ENCODE results near the gene EPS15.

Gene EPS15

DNA sequence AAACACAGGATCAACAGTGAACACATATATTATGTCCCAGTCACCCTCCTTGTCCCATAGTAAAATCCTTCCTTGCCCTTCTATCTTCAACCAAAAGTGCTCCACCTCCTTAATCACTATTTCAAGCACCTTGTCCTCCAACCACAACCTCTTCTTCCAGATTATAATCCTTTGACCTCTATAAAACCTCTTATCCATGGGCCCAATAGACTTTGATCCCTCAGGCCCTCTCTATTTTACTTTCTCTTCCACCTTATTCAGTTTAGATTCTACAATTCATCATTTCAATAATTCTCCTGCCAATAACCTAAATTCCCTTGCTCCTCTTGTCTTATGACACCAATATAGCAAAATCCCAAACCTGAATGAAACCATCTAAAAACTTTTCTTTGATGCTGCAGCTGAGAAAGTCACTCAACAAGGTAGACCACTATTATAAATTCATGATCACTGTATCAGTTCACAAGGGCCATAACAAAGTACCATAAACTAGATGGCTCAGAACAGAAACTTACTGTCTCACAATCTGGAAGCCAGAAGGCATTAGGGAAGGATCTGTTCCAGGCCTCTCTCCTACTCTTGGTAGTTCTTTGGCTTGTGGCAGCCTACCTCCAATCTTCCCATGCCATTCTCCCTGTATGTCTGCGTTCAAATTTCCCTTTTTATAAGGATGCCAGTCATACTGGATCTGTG lies 24.8 kb downstream of the EPS15 start:
- H3K36me3 ChIP-seq (ENCODE audit: insufficient read depth, low read length) = peaks cover 10% of the 10 kb centered on the region
- H3F3A ChIP-seq (ENCODE audit: insufficient read depth, low read length) = peaks cover 9% of the 10 kb centered on the region
- no peak overlapping the region for H3K9ac ChIP-seq (ENCODE audit: low read length)
- H2AFZ ChIP-seq (ENCODE audit: low read length) = no peak overlapping the region
- H3K79me2 ChIP-seq (ENCODE audit: insufficient read depth, low read length) = peaks cover 86% of the 10 kb centered on the region
- H3K4me3 ChIP-seq (ENCODE audit: low read depth, low read length, poor library complexity, severe bottlenecking) = no peak overlapping the region
- no peaks in the 10 kb centered on the region for H3K9me2 ChIP-seq (ENCODE audit: low read depth, low read length)
- no peak for TF ChIP-seq EZH2 (IDR thresholded peaks at IDR 0.05; ENCODE audit: borderline replicate concordance, low read length)
- TF ChIP-seq, protein P1, sequence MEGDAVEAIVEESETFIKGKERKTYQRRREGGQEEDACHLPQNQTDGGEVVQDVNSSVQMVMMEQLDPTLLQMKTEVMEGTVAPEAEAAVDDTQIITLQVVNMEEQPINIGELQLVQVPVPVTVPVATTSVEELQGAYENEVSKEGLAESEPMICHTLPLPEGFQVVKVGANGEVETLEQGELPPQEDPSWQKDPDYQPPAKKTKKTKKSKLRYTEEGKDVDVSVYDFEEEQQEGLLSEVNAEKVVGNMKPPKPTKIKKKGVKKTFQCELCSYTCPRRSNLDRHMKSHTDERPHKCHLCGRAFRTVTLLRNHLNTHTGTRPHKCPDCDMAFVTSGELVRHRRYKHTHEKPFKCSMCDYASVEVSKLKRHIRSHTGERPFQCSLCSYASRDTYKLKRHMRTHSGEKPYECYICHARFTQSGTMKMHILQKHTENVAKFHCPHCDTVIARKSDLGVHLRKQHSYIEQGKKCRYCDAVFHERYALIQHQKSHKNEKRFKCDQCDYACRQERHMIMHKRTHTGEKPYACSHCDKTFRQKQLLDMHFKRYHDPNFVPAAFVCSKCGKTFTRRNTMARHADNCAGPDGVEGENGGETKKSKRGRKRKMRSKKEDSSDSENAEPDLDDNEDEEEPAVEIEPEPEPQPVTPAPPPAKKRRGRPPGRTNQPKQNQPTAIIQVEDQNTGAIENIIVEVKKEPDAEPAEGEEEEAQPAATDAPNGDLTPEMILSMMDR (IDR thresholded peaks at IDR 0.05; ENCODE audit: low read length) = no peak
- H3K27me3 ChIP-seq (ENCODE audit: insufficient read depth, low read length) = no peaks in the 10 kb centered on the region
- peak overlapping the region; percentile 15 for H3K27ac ChIP-seq (ENCODE audit: low read depth, low read length, poor library complexity, severe bottlenecking)
- H3K4me2 ChIP-seq (ENCODE audit: low read length) = peak overlapping the region; percentile 14; the same call in 1 of the 2 replicates
- H4K20me1 ChIP-seq (ENCODE audit: insufficient read depth, low read length) = no peaks in the 10 kb centered on the region
- no peaks in the 10 kb centered on the region for H3K9me3 ChIP-seq (ENCODE audit: low read length)
- peaks cover 83% of the 10 kb centered on the region for H3K4me1 ChIP-seq (ENCODE audit: insufficient read depth, low read length, severe bottlenecking)

DNA sequence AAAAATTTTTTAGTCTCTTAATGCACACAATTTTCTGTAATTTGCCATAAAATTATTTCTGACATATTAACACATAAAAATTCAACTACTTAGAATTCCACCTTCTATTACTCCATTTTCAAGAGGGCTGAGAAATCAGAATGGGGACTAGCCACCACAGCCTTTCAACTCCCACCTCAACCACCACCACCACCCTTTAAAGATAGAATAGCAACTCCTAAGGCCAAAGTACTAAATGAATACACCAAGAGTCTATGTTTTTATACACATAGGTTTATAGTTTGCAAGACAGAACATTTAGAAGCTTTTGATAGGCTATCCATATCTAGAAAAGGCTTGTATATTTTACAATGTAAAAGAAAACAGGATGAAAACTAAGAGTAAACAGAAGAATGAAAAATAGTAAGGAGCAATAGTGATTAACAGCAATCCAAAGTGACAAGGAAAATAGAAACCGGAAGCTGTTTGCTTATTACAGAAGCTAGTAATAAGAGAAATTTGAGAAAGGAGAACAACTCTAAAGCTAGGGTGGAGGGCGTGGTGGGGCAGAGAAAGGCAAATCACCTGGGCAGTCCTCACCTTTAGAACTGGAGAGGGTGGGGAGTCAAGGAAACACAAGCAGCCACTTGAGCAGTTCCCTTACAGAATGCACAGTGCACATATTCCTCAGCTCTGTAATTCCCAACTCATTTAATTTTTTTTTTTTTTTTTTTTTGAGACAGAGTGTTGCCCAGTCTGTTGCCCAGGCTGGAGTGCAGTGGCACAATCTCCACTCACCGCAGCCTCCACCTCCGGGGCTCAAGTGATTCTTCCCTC lies 27.7 kb downstream of the EPS15 start:
- no peak overlapping the region for H2AFZ ChIP-seq (ENCODE audit: low read length)
- H3K36me3 ChIP-seq (ENCODE audit: insufficient read depth, low read length) = no peaks in the 10 kb centered on the region
- peaks cover 81% of the 10 kb centered on the region for H3K4me1 ChIP-seq (ENCODE audit: insufficient read depth, low read length, severe bottlenecking)
- peaks cover 15% of the 10 kb centered on the region for H3F3A ChIP-seq (ENCODE audit: insufficient read depth, low read length)
- H3K9me2 ChIP-seq (ENCODE audit: low read depth, low read length) = no peaks in the 10 kb centered on the region
- peak overlapping the region; percentile 80 for H3K27ac ChIP-seq (ENCODE audit: low read depth, low read length, poor library complexity, severe bottlenecking)
- H3K9me3 ChIP-seq (ENCODE audit: low read length) = no peaks in the 10 kb centered on the region
- TF ChIP-seq, protein P1 (IDR thresholded peaks at IDR 0.05; ENCODE audit: low read length) = no peak
- no peak for TF ChIP-seq EZH2 (IDR thresholded peaks at IDR 0.05; ENCODE audit: borderline replicate concordance, low read length)
- H3K9ac ChIP-seq (ENCODE audit: low read length) = peak overlapping the region; percentile 29; the same call in 1 of the 2 replicates
- no peaks in the 10 kb centered on the region for H4K20me1 ChIP-seq (ENCODE audit: insufficient read depth, low read length)
- peak overlapping the region; percentile 24 for H3K4me3 ChIP-seq (ENCODE audit: low read depth, low read length, poor library complexity, severe bottlenecking)
- H3K4me2 ChIP-seq (ENCODE audit: low read length) = peak overlapping the region; percentile 58
- peaks cover 87% of the 10 kb centered on the region for H3K79me2 ChIP-seq (ENCODE audit: insufficient read depth, low read length)
- H3K27me3 ChIP-seq (ENCODE audit: insufficient read depth, low read length) = no peaks in the 10 kb centered on the region

DNA sequence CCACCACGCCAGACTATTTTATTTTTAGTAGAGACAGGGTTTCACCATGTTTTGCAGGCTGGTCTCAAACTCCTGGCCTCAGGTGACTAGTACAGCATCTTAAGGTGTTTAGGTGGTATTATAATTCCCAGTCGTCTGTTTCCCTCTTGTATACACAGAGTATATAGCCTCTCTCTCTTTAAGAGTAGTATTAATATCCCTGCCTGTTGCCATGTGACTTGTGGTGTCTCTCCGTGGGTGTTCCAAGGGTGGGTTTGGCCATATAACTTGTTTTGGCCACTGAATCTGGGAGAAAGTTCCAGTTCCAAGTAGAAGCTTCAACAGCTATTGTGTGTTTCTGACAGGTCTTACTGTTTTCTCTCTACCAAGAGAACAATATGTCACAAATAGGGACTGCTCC lies 29.6 kb downstream of the EPS15 start:
- Histone ChIP-seq H4K20me1 (ENCODE audit: insufficient read depth, low read length) (no peaks in the 10 kb centered on the region), H3K4me2 (ENCODE audit: low read length) (no peak overlapping the region), H3K36me3 (ENCODE audit: insufficient read depth, low read length) (no peaks in the 10 kb centered on the region), H3K27me3 (ENCODE audit: insufficient read depth, low read length) (no peaks in the 10 kb centered on the region), H2AFZ (ENCODE audit: low read length) (no peak overlapping the region), H3K9me2 (ENCODE audit: low read depth, low read length) (no peaks in the 10 kb centered on the region), H3K27ac (ENCODE audit: low read depth, low read length, poor library complexity, severe bottlenecking) (peak overlapping the region; percentile 56), H3F3A (ENCODE audit: insufficient read depth, low read length) (peaks cover 15% of the 10 kb centered on the region), H3K9me3 (ENCODE audit: low read length) (no peaks in the 10 kb centered on the region), H3K4me1 (ENCODE audit: insufficient read depth, low read length, severe bottlenecking) (peaks cover 62% of the 10 kb centered on the region), H3K9ac (ENCODE audit: low read length) (no peak overlapping the region), H3K79me2 (ENCODE audit: insufficient read depth, low read length) (peaks cover 83% of the 10 kb centered on the region), H3K4me3 (ENCODE audit: low read depth, low read length, poor library complexity, severe bottlenecking) (no peak overlapping the region)
- TF ChIP-seq, protein P1 (IDR thresholded peaks at IDR 0.05; ENCODE audit: low read length) = no peak
- TF ChIP-seq EZH2 (IDR thresholded peaks at IDR 0.05; ENCODE audit: borderline replicate concordance, low read length) = no peak
